WTC11 (cell line): ENCODE data around the gene GALNT16. TPM values are rescaled to one million over a fixed set of nuclear protein-coding genes. Genes with fewer than 3 reads are reported as not detected.

Source experiments
- ATAC-seq: fragments of 200-7000 bp; cut with Tn5 transposase; 2 replicates; pipeline ENCODE4 v1.10.0; 2021; ENCODE audit warnings: mild to moderate bottlenecking, moderate library complexity
- CTCF ChIA-PET: fragments of 300-600 bp; sonication (Branson Sonifier 250); formaldehyde crosslinking; loops from one replicate; lab custom pipeline; 2021; ENCODE audit warnings: antibody characterized with exemption; lab: Charles Lee
- POLR2A ChIA-PET: fragments of 350-600 bp; sonication (Branson Sonifier 250); formaldehyde crosslinking; loops from one replicate; lab custom pipeline; 2021; ENCODE audit warnings: antibody characterized with exemption; lab: Charles Lee
- DNase-seq: peaks from one replicate; pipeline ENCODE4 v3.0.0; 2021; ENCODE audit warnings: low spot score
- H3K27ac Mint-ChIP-seq: 2 replicates; pipeline ENCODE4 v1.8.0; 2021; ENCODE audit warnings: mixed read lengths
- H3K27me3 Mint-ChIP-seq: 2 replicates; pipeline ENCODE4 v1.8.0; 2021; ENCODE audit warnings: low read depth, mild to moderate bottlenecking, moderate library complexity, mixed read lengths
- H3K36me3 Mint-ChIP-seq: 2 replicates; pipeline ENCODE4 v1.8.0; 2021; ENCODE audit warnings: mixed read lengths
- H3K4me1 Mint-ChIP-seq: 2 replicates; pipeline ENCODE4 v1.8.0; 2022; ENCODE audit warnings: mixed read lengths
- H3K4me3 Mint-ChIP-seq: 2 replicates; pipeline ENCODE4 v1.8.0; 2021; ENCODE audit warnings: mild to moderate bottlenecking, moderate library complexity, mixed read lengths
- H3K9me3 Mint-ChIP-seq: 2 replicates; pipeline ENCODE4 v1.8.0; 2021; ENCODE audit warnings: mixed read lengths
- AFF4 ChIP-seq: sonication (generic); formaldehyde crosslinking; IDR thresholded peaks from 2 replicates; pipeline ENCODE4 v1.8.1; 2023; ENCODE audit warnings: mild to moderate bottlenecking, missing genetic modification reagents, borderline replicate concordance
- EMX1 ChIP-seq: fragments of 250-450 bp; sonication (Bioruptor Pico); IDR thresholded peaks from 2 replicates; pipeline ENCODE4 v1.8.0; 2021; ENCODE audit warnings: mild to moderate bottlenecking
- ESRRA ChIP-seq: sonication (generic); formaldehyde crosslinking; IDR thresholded peaks from 2 replicates; pipeline ENCODE4 v1.8.1; 2022; ENCODE audit warnings: mild to moderate bottlenecking, missing genetic modification reagents, borderline replicate concordance
- FOXJ3 ChIP-seq: sonication (generic); formaldehyde crosslinking; IDR thresholded peaks from 2 replicates; pipeline ENCODE4 v1.9.0; 2021; ENCODE audit warnings: missing genetic modification reagents, mild to moderate bottlenecking, borderline replicate concordance
- GRHL2 ChIP-seq: fragments of 250-450 bp; sonication (Bioruptor Pico); IDR thresholded peaks from 2 replicates; pipeline ENCODE4 v1.8.0; 2022; ENCODE audit warnings: mild to moderate bottlenecking, moderate library complexity; ENCODE audit not compliant: insufficient replicate concordance, severe bottlenecking
- IRF2 ChIP-seq: sonication (generic); formaldehyde crosslinking; IDR thresholded peaks from 2 replicates; pipeline ENCODE4 v1.8.0; 2022; ENCODE audit warnings: low read depth, missing genetic modification reagents, borderline replicate concordance
- JUN ChIP-seq: sonication (generic); formaldehyde crosslinking; IDR thresholded peaks from 2 replicates; pipeline ENCODE4 v1.8.0; 2023; ENCODE audit warnings: mild to moderate bottlenecking, missing genetic modification reagents
- MXD4 ChIP-seq: fragments of 250-450 bp; sonication (Bioruptor Pico); IDR thresholded peaks from 2 replicates; pipeline ENCODE4 v1.8.0; 2021; ENCODE audit warnings: mild to moderate bottlenecking, moderate library complexity, borderline replicate concordance
- NFE2L1 ChIP-seq: sonication (generic); formaldehyde crosslinking; IDR thresholded peaks from 2 replicates; pipeline ENCODE4 v1.8.1; 2023; ENCODE audit warnings: missing genetic modification reagents
- NR1H2 ChIP-seq: sonication (generic); formaldehyde crosslinking; IDR thresholded peaks from 2 replicates; pipeline ENCODE4 v1.9.0; 2021; ENCODE audit warnings: mild to moderate bottlenecking, moderate library complexity, missing genetic modification reagents
- NR3C1 ChIP-seq: sonication (generic); formaldehyde crosslinking; conservative IDR thresholded peaks from 2 replicates; pipeline ENCODE4 v1.8.1; 2023; ENCODE audit warnings: low read depth, mild to moderate bottlenecking, missing genetic modification reagents
- RELA ChIP-seq: sonication (generic); formaldehyde crosslinking; IDR thresholded peaks from 2 replicates; pipeline ENCODE4 v1.8.1; 2022; ENCODE audit warnings: missing genetic modification reagents, mild to moderate bottlenecking, borderline replicate concordance
- SMAD4 ChIP-seq: sonication (generic); formaldehyde crosslinking; IDR thresholded peaks from 2 replicates; pipeline ENCODE4 v1.8.0; 2022; ENCODE audit warnings: mild to moderate bottlenecking, missing genetic modification reagents
- TEAD4 ChIP-seq: sonication (generic); formaldehyde crosslinking; IDR thresholded peaks from 2 replicates; pipeline ENCODE4 v1.8.0; 2022; ENCODE audit warnings: mild to moderate bottlenecking, missing genetic modification reagents
- ZNF219 ChIP-seq: sonication (generic); formaldehyde crosslinking; IDR thresholded peaks from 2 replicates; pipeline ENCODE4 v1.8.0; 2023; ENCODE audit warnings: missing genetic modification reagents, mild to moderate bottlenecking, borderline replicate concordance
- ZNF232 ChIP-seq: sonication (generic); formaldehyde crosslinking; IDR thresholded peaks from 2 replicates; pipeline ENCODE4 v1.8.0; 2022; ENCODE audit warnings: mild to moderate bottlenecking, missing genetic modification reagents
- ZNF317 ChIP-seq: sonication (generic); formaldehyde crosslinking; IDR thresholded peaks from 2 replicates; pipeline ENCODE4 v1.8.1; 2023; ENCODE audit warnings: low read depth, mild to moderate bottlenecking, moderate library complexity, missing genetic modification reagents, borderline replicate concordance
- ZNF423 ChIP-seq: fragments of 250-450 bp; sonication (Bioruptor Pico); IDR thresholded peaks from 2 replicates; pipeline ENCODE4 v2.1.2; 2022; ENCODE audit warnings: mild to moderate bottlenecking, moderate library complexity
- ZNF532 ChIP-seq: fragments of 250-450 bp; sonication (Bioruptor Pico); IDR thresholded peaks from 2 replicates; pipeline ENCODE4 v1.9.0; 2021; ENCODE audit warnings: mild to moderate bottlenecking, borderline replicate concordance
- total RNA-seq: library from RNA; stranded (reverse); gene quantifications from 3 replicates; pipeline ENCODE4 v1.2.3, GENCODE V29; 2021
- TF ChIP-seq, protein P1 (sequence below): fragments of 250-450 bp; sonication (Bioruptor Pico); IDR thresholded peaks from 2 replicates; pipeline ENCODE4 v2.1.2; 2022; ENCODE audit warnings: mild to moderate bottlenecking, moderate library complexity
- TF ChIP-seq, protein P2 (sequence below): sonication (generic); formaldehyde crosslinking; IDR thresholded peaks from 2 replicates; pipeline ENCODE4 v1.8.1; 2022; ENCODE audit warnings: low read depth, missing genetic modification reagents, borderline replicate concordance

GALNT16 gene
- total RNA-seq, 1 experiment from 2014 or later, result 4.5 TPM

GRCh38 chr14:69281450-69282169, 21.7 kb downstream of the GALNT16 start:
- no peak for DNase-seq
- no peaks in the 10 kb centered on the region for H3K36me3 Mint-ChIP-seq
- no peak for ATAC-seq
- H3K27me3 Mint-ChIP-seq, result no peaks in the 10 kb centered on the region
- no peak for TF ChIP-seq ZNF219 (CRISPR knock-in tag)
- TF ChIP-seq, all 79 proteins: peak for 0
- no peak overlapping the region for H3K27ac Mint-ChIP-seq
- no peaks in the 10 kb centered on the region for H3K4me1 Mint-ChIP-seq
- POLR2A ChIA-PET, result no interaction called here
- H3K9me3 Mint-ChIP-seq, result peaks cover 8% of the 10 kb centered on the region
- H3K4me3 Mint-ChIP-seq, result no peak overlapping the region
- CTCF ChIA-PET, result interaction anchor here (0.6 to 2.0 kb wide), 4 partner anchors 20 to 189 kb away, joined by 3 to 8 read pairs (median 6); partner anchors contain the start of gene GALNT16

GRCh38 chr14:69282448-69282847, 22.5 kb downstream of the GALNT16 start:
- Mint-ChIP-seq H3K4me1 (peaks cover 2% of the 10 kb centered on the region), H3K27ac (no peak overlapping the region), H3K27me3 (no peaks in the 10 kb centered on the region), H3K4me3 (no peak overlapping the region), H3K36me3 (no peaks in the 10 kb centered on the region), H3K9me3 (peaks cover 5% of the 10 kb centered on the region; the same call in 1 of the 2 replicates)
- DNase-seq, result no peak
- no peak for ATAC-seq
- CTCF ChIA-PET, result interaction anchor here (0.6 to 2.0 kb wide), 5 partner anchors 21 to 188 kb away, joined by 3 to 8 read pairs (median 5); partner anchors contain the start of gene GALNT16
- TF ChIP-seq, protein P1, sequence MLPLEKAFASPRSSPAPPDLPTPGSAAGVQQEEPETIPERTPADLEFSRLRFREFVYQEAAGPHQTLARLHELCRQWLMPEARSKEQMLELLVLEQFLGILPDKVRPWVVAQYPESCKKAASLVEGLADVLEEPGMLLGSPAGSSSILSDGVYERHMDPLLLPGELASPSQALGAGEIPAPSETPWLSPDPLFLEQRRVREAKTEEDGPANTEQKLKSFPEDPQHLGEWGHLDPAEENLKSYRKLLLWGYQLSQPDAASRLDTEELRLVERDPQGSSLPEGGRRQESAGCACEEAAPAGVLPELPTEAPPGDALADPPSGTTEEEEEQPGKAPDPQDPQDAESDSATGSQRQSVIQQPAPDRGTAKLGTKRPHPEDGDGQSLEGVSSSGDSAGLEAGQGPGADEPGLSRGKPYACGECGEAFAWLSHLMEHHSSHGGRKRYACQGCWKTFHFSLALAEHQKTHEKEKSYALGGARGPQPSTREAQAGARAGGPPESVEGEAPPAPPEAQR (CRISPR knock-in tag), result no peak
- TF ChIP-seq MXD4 (CRISPR knock-in tag), result no peak
- no peak for TF ChIP-seq RELA (CRISPR knock-in tag)
- TF ChIP-seq EMX1 (CRISPR knock-in tag), result no peak
- TF ChIP-seq NR1H2 (CRISPR knock-in tag), result no peak
- TF ChIP-seq AFF4 (CRISPR knock-in tag), result no peak
- no peak for TF ChIP-seq ZNF532 (CRISPR knock-in tag)
- TF ChIP-seq IRF2, result no peak
- TF ChIP-seq GRHL2 (CRISPR knock-in tag), result no peak
- TF ChIP-seq, all 79 proteins: peak for 0
- POLR2A ChIA-PET, result no interaction called here

DNA sequence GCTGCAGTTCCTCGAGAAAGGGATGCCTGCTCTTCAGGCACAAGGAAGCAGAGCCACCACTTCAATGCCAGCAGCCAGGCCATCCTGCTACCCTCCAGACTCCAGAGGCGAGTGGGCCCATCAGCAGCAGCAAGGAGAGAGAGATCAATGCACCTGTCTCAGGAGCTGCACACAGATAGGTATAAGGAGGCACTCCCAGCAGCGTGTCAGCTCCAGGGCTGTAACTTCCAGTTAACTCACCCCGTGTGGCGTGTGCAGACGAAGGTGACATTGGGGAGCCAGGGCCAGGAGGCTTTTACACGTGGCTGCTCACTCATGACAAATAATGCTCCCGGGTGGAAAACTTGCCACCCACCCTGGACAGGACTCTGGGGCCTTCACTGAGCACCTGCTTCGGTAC, 24.2 kb downstream of the GALNT16 start:
- ChIA-PET CTCF (no interaction called here), POLR2A (no interaction called here)
- H3K27ac Mint-ChIP-seq, result no peak overlapping the region
- no peak for DNase-seq
- H3K9me3 Mint-ChIP-seq, result no peaks in the 10 kb centered on the region
- H3K36me3 Mint-ChIP-seq, result no peaks in the 10 kb centered on the region
- H3K27me3 Mint-ChIP-seq, result no peaks in the 10 kb centered on the region
- H3K4me1 Mint-ChIP-seq, result peaks cover 8% of the 10 kb centered on the region
- H3K4me3 Mint-ChIP-seq, result no peak overlapping the region
- no peak for ATAC-seq
- no peak for TF ChIP-seq ESRRA (CRISPR knock-in tag)
- no peak for TF ChIP-seq ZNF317
- TF ChIP-seq, protein P2, sequence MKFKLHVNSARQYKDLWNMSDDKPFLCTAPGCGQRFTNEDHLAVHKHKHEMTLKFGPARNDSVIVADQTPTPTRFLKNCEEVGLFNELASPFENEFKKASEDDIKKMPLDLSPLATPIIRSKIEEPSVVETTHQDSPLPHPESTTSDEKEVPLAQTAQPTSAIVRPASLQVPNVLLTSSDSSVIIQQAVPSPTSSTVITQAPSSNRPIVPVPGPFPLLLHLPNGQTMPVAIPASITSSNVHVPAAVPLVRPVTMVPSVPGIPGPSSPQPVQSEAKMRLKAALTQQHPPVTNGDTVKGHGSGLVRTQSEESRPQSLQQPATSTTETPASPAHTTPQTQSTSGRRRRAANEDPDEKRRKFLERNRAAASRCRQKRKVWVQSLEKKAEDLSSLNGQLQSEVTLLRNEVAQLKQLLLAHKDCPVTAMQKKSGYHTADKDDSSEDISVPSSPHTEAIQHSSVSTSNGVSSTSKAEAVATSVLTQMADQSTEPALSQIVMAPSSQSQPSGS (CRISPR knock-in tag), result no peak
- TF ChIP-seq ZNF232 (CRISPR knock-in tag), result no peak
- TF ChIP-seq JUN (CRISPR knock-in tag), result no peak
- TF ChIP-seq FOXJ3 (CRISPR knock-in tag), result no peak
- TF ChIP-seq TEAD4, result no peak
- TF ChIP-seq ZNF423 (CRISPR knock-in tag), result no peak
- no peak for TF ChIP-seq MXD4 (CRISPR knock-in tag)
- TF ChIP-seq SMAD4 (CRISPR knock-in tag), result no peak
- no peak for TF ChIP-seq NFE2L1 (CRISPR knock-in tag)
- no peak for TF ChIP-seq NR3C1 (CRISPR knock-in tag)
